ENCODE data around the gene PIH1D1.
"Not testable (repeated sequence)": the region's sequence is repeated elsewhere in the genome, so short reads cannot be mapped to it uniquely, and the experiment has no call there.

PIH1D1 gene

GRCh38 chr19:49479975-49480628 lies 28.5 kb upstream of the PIH1D1 start:
- DNase-seq = no peak

- peak; percentile 75 for DNase-seq
Measured at GRCh38 chr19:49475995-49476880, 24.6 kb upstream of the PIH1D1 start.

- peak; percentile 36 for DNase-seq
Measured at GRCh38 chr19:49475191-49475917, 23.7 kb upstream of the PIH1D1 start.

- DNase-seq = no peak
Measured at GRCh38 chr19:49474542-49474924, 22.9 kb upstream of the PIH1D1 start.

- DNase-seq = peak; percentile 96
Measured at GRCh38 chr19:49473868-49474541, 22.4 kb upstream of the PIH1D1 start, which contains the start of gene FLT3LG. FLT3LG (plus strand) TSS chr19:49474215; CDS start chr19:49474640, 425 bp downstream.

GRCh38 chr19:49473501-49473867 lies 21.9 kb upstream of the PIH1D1 start:
- not testable (repeated sequence) for DNase-seq

GRCh38 chr19:49472936-49473335 lies 21.3 kb upstream of the PIH1D1 start:
- no peak for DNase-seq

- DNase-seq = no peak
Measured at GRCh38 chr19:49470615-49470978, 19.0 kb upstream of the PIH1D1 start.

GRCh38 chr19:49469828-49470614 lies 18.4 kb upstream of the PIH1D1 start:
- peak; percentile 94 for DNase-seq

GRCh38 chr19:49468746-49469447 lies 17.3 kb upstream of the PIH1D1 start:
- peak; percentile 99 for DNase-seq

- DNase-seq = no peak
Measured at GRCh38 chr19:49468199-49468598, 16.6 kb upstream of the PIH1D1 start.

GRCh38 chr19:49465371-49465770 lies 13.8 kb upstream of the PIH1D1 start:
- no peak for DNase-seq

- DNase-seq = no peak
Measured at GRCh38 chr19:49463960-49464740, 12.5 kb upstream of the PIH1D1 start.

- DNase-seq = no peak
Measured at GRCh38 chr19:49462492-49462891, 10.9 kb upstream of the PIH1D1 start.

- no peak for DNase-seq
Measured at GRCh38 chr19:49461656-49462055, 10.0 kb upstream of the PIH1D1 start.

GRCh38 chr19:49461130-49461529 lies 9.5 kb upstream of the PIH1D1 start:
- not testable (repeated sequence) for DNase-seq

- DNase-seq = no peak
Measured at GRCh38 chr19:49459388-49459787, 7.8 kb upstream of the PIH1D1 start.

GRCh38 chr19:49458567-49458903 lies 6.9 kb upstream of the PIH1D1 start:
- no peak for DNase-seq

- no peak for DNase-seq
Measured at GRCh38 chr19:49456326-49456725, 4.7 kb upstream of the PIH1D1 start.

- no peak for DNase-seq
Measured at GRCh38 chr19:49455773-49456172, 4.2 kb upstream of the PIH1D1 start.

GRCh38 chr19:49453757-49454240 lies 2.2 kb upstream of the PIH1D1 start:
- DNase-seq = peak; percentile 55

All from CD4-positive, alpha-beta T cell treated with Interleukin-21 for 1 hour (primary cell).